Mesenteric fat pad (tissue), 1 donor: ENCODE results near the gene PRR35. TPM values are rescaled to one million over a fixed set of nuclear protein-coding genes. Genes with fewer than 3 reads are reported as not detected.
"Not testable (repeated sequence)": the region's sequence is repeated elsewhere in the genome, so short reads cannot be mapped to it uniquely, and the experiment has no call there.

Experiments used
- DNase-seq: peaks from one replicate; pipeline ENCODE4 v3.0.0-alpha.2; 2020; ENCODE audit warnings: low spot score
- total RNA-seq: library from RNA; stranded (reverse); fragmentation: NEBNext Ultra II Directional; extraction: Animal tissue kit (Norgen Biotek cat#: 25700); gene quantifications from one replicate; pipeline ENCODE4 v1.2.1, GENCODE V29; 2021
- donor health status: DM: yes; HTN: yes; CAD: no.

Gene PRR35
- total RNA-seq, 1 donor from 2014 or later, result not detected

DNA sequence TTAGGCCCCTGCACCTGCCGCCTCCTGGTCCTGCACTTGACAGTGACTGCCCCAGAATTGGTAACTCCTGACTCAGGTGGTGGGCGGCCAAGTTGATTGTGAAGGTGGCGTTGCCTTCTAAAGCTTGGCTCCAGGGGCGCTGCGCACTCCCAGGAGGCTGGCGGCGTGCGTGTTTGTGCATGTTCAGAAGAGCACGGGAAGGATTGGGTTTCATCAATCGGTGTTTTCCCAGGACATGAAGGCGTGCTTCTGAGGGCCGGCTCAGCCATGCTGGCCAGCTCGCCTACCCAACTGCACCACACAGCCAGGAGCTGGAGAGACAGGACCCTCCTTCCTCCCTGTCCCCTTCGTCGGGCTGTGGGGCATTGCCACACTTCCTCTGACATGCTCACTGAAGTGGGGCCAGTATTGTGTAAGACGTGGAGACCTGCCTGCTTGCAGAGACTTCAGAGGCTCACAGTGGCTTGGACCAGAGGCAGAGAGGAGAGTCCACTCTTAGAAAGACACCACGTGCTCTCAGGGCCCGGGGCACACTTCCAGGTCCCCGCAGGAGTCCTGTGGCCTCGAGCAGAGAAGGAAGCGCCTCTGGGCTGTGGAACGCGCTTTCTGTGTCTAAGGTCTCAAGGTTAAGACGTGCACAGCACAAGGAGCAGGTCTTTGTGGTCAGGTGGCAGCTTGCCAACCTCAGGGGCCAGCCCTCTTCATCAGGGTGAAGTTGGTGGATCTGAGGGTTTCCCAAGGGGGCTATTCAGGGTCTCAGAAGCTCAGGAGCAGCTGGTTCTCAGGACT lies 32.5 kb downstream of the PRR35 start:
- DNase-seq, result no peak

DNA sequence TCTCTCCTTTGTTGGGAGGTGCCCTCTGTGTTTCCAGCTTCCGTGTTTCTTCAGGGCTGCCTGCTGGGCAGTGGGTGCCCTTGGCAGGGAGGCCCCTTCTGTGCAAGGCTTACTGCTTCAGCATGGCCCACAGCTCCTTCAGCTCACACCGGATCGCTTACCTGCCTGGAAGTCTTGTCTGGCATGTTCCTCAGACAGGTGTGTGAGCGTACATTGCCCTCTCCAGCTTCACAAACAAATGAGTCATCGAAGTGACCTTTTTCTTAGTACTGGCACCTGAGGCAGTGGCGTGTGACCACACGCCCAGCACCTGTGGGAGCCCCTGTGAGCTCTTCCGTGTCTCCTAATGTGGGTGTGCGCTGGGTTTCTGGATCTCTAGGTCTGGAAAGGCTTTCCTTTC lies 33.2 kb downstream of the PRR35 start:
- no peak for DNase-seq

DNA sequence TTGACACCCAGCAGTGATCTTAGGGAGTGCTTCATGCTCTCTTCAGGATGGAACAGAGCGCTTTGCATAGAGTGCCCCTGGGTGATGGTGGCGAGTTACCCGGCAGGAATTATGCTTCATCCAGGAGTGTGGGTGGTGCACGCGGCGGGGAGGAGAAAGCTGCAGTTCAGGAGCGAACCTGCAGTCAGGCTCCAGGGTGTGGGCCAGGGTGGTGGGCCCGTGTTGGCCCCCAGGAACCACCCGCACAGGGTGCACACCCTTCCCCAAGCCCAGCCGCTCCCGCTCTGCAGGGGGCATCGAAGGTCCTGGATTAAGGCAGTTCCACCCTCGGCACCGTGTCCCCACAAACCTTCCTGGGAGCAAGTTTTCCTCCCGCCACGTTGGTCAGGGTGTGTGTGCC lies 33.6 kb downstream of the PRR35 start:
- DNase-seq, result no peak

DNA sequence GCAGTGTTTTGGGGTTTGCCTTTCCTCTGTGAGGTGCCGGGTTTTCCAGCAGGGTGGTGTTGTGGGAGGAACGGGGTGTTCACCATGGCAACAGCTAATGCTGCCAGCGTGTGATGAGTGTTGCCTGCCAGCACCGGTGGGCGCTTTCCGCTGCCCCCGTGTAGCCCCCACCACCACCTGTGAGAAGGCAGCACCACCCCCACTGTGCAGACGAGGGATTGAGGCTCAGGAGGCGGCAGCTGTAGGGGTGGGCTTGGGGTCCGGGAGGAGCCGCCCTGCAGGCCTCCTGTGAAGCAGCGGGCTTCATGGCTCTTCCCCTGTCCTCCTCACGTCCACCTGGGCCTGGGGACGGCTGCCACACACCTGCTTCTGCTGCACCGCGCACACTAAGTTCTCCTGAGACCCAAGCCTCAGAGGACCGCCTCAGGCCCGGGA lies 34.9 kb downstream of the PRR35 start:
- no peak for DNase-seq

DNA sequence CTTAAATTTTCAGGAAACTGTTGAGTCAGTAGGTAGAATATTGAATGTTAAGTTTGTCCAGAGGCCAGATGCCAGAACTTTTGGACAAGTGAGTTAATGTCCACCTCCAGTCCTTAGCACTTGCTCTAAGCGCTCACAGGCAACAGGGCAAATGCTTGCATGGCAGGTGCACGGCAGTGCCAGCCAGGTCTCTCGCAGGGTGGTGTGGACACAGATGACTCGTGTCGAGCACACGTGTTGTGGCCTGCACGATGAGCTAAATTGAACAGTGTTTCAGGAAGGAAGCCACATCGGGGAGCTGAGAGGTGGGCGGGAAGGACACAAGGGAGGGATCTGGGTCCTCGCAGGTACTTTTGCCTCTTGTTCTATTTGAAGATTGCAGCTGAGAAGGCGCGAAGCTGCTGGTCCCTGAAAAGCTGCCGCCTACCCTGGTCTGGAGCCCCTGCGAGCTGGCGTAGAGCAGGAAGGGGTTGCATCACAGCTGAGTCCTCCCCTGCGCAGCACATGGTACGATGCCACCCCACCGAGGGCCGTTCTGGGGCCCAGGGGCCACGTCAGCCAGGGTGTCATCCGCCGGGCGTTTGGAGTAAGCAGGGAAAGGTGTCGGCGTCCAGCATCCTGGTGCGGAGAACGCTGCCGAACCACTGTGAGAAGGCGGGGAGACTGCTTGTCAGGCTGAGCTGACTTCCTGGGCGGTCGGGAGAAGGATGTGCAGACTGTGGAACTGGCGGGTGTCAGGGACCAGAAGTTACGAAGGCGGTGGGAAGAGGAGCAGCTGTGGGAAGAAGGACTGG lies 35.9 kb downstream of the PRR35 start:
- no peak for DNase-seq

DNA sequence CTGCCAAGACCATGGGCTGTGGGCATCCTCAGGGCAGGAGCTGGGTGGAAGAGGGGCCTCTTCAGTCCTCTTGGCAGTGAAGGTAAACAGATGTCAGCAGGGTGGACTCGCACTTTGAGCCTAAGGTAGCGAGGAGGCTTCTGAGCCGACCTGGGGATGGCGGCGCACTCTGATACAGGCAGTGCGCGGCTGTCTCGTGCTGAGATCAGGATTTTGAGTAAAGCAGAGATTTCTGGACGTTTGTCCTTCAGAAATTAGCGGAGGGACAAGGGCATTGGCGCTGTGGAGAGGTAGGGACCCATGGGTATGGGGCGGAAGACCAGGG lies 36.5 kb downstream of the PRR35 start:
- no peak for DNase-seq

DNA sequence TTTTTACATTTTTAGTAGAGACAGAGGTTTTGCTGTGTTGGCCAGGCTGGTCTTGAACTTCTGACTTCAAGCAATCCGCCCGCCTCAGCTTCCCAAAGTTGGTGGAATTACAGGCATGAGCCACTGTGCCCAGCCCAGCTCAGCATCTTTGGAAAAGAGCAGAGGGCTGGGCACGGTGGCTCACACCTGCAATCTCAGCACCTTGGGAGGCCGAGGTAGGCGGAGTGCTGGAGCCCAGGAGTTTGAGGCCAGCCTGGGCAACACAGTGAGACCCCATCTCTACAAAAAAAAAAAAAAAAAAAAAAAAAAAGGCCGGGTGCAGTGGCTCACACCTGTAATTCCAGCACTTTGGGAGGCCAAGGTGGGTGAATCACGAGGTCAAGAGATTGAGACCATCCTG lies 37.5 kb downstream of the PRR35 start:
- not testable (repeated sequence) for DNase-seq

DNA sequence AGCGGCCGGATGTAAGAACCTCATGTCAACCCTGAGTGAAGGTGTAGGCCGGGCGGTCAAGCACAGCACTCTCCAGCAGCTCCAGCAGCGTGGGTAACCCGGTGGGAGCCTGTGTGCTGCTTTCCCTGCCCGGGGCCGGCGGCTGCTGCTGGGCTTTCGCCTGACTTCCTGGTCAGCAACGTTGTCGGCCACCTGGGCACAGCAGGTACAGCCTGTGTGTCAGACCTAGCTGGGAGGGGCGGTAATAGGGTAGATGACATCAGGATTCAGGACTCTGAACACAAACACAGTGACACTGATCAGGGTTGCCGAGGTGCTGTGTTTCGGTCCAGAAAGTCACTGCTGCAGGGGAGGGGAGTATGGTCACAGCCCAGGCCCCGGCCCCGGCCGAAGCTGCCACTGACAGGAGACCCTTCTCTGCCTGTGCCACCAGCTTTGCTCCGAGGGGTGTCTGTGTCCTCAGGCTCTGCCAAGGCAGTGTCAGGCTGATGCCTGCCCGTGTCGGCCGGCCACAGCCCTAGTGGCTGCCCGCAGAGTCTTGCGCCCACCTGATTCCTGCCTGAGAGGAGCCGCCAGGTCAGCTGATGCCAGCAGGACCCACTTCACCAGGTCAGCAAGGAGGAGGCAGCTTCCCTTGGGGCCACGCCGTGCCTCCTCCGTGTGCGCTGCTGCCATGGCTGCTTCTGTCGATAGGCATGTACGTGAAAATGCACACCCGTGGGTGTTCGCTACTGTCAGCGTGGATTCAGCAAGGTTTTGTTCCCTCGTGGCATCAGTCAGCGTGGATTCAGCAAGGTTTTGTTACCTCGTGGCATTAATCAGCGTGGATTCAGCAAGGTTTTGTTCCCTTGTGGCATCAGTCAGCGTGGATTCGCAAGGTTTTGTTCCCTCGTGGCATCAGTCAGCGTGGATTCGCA lies 38.9 kb downstream of the PRR35 start:
- DNase-seq, result no peak

DNA sequence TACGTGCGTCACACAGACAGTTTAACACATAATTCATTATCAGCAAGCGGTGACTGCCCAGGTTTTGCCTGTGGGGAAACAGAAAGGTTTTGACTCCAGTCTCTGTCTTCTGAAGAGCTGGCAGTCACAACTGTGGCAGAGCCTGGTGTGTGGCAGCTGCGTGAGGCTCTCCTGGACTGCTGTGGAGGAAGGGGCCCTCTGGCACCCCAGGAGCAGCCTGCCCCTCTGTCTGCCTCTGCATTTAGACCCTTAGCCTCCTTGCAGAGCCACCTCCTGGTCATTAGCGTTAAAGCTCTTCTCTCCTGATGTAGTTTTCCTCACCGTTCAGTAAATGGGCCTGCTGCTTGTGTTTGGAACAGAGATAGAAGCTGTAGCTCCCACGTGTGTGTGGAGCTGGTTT lies 40.6 kb downstream of the PRR35 start:
- DNase-seq, result no peak

DNA sequence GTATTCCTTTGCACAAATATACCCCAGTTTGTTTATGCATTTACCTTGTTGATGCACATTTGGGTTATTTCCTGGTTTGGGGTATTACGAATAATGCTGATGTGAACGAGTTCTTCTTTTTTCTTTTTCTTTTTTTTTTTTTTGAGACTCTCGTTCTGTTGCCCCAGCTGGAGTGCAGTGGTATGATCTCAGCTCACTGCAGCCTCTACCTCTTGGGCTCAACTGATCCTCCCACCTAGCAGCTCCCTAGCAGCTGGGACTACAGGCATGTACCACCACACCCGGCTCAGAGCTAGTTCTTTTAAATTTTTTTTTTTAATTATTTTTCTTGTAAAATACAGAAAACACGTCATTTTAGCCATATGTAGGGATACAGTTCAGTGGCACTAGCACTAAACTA lies 43.7 kb downstream of the PRR35 start:
- no peak for DNase-seq

DNA sequence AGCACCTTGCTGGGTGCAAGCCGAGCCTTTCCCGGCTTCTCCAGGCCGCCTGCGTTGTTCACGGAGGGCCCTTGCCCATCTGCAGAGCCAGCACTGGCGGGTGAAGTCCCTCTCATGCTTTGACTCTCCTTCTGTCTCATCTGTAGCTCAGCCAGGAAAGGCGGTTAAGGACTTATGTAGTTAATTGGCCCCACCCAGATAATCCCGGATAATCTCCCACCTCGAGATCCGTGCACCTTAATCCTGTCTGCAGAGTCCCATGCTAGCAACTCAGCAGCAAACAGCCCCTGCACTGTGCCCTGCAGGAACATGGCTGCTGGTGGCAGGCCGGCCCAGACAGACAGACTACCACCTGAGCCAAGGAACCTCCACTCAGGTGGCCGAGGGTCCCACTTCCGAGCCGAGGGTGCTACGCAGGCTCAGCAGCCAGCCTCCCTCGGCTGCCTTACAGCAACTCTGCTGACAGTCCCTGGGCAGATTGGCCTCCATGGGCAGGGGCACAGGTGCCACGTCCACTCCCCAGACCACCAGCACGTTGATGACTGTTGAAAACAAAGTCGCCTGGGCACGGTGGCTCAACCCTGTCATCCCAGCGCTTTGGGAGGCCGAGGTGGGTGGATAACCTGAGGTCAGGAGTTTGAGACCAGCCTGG lies 46.6 kb downstream of the PRR35 start:
- DNase-seq, result no peak

DNA sequence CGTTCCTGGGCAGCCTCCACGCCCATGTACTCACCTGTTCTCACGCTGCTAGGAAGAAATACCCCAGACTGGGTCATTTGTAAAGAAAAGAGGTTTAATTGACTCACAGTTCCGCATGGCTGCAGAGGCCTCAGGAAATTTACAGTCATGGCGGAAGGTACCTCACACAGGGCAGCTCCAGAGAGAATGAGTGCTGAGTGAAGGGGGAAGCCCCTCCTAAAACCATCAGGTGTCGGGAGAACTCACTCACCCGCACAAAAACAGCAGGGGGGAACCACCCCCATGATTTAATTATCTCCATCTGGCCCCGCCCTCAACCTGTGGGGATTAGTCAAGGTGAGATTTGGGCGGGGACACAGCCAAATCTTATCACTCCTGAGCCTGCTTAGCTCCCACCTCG lies 47.8 kb downstream of the PRR35 start:
- no peak for DNase-seq

DNA sequence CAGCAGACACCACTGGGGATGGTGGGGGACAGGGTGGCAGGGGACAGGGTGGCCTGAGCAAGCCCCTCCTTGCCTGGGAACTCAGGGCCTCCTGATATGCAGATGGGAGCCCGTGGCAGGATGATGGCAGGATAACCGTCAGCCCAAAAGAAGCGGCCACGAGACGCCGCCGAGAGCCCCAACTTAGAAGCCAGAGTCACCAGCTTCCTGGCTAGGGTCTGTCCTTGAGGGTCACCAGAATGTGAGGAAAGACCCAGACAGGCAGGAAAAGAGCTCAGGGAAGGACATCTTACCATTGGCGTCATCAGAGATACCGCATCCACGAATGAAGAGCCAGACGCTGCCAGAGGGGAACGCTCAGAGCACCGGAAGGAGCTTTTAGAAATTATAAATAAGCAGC lies 49.1 kb downstream of the PRR35 start:
- DNase-seq, result no peak

DNA sequence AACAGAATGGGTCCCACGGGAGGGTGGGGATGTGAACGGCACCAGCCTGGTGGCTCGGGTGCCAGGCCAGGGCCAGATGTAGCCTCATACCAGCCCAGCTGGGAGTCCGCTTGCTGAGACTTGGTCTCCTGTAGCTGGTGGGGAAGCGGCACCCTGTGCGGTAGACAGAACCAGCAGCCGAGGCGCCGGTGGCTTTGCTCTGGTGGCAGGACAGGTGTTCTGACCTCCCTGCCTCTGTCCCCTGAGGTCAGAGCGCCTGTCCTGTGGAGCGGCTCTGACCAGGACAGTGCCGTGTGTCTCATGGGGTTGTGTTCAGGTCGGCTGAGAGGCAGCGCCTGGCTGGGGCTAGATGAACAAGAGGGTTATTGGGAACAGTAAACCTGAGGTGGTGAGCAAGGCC lies 49.8 kb downstream of the PRR35 start:
- DNase-seq, result no peak

DNA sequence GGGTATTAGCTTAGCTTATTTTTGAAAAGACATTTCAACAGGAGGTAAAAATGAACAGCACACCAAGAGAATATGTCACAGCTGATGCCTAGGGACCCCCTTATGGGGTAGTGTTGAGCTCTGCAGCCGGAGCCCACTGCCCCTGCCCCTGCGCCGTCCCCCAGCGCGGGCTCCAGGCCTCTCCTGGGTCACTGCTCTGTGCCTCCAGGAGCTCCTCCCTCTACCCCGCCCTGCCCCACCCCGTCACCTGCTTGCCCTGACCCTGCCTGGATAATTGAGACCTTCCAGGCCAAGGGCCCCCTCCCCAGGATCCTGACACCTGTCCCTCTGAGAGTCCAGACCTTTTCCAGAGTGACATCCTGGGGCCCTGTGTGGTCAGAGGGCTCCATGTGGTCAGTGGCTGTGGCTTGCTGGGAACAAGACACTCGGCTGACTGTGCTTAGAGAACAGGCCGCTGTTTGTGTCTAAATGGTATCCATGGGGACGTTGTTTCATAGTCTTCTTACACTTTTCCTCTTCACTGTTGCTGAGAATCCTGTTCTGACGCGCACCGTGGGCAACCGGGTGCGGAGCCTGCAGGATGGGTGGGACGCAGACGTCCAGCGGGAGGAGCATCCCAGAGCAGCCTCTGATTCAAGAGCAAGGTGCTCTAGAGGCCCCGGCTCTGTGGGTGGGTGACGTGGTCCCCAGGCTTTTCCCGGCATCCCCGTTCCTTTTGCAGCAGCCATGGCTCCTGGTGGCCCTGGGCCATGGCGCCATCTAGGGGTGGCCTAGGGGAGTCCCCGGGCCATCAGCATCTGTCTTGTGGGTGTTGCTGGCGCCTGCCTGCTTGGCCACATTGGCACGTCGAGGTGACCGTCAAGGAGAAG lies 50.6 kb downstream of the PRR35 start:
- no peak for DNase-seq

DNA sequence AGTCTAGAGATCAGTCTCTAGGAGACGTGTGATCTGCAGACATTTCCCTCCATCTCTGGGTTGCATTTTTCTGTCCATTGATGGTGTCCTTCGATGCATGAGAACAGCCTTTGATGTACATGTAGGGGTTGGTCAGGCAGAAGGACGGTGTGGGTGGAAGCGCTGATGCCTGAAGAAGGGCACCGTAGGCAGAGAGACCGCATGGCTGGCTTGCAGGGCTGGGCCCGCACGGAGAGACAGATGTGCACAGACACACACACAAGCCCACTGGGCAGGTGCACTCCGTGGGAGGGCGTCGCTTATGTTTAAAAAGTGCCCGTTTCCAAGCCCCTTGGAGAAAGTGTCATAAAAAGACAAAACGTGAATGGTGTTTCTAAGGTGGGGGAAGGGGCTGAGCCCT lies 54.9 kb downstream of the PRR35 start:
- DNase-seq, result no peak
